ENCODE data around the gene NEDD9.

The NEDD9 gene

GRCh38 chr6:11190625-11191245, 41.7 kb downstream of the NEDD9 start:
- H3K9ac ChIP-seq (ENCODE audit: low read length) = no peak overlapping the region
- no peaks in the 10 kb centered on the region for H3K36me3 ChIP-seq (ENCODE audit: insufficient read depth, low read length)
- H3K4me3 ChIP-seq (ENCODE audit: low read depth in 1 of 2, low read length in 2 of 2) = no peak overlapping the region

GRCh38 chr6:11189865-11190624, 42.4 kb downstream of the NEDD9 start:
- H3K27ac ChIP-seq (ENCODE audit: low read depth, low read length) = no peak overlapping the region
- H3K27me3 ChIP-seq (ENCODE audit: control insufficient read depth in 1 of 2, insufficient read depth in 2 of 2, low read length in 2 of 2) = no peaks in the 10 kb centered on the region
- peaks cover 3% of the 10 kb centered on the region for H3K36me3 ChIP-seq (ENCODE audit: insufficient read depth, low read length)
- no peak overlapping the region for H3K4me3 ChIP-seq (ENCODE audit: low read depth in 1 of 2, low read length in 2 of 2)
- H3K9me3 ChIP-seq (ENCODE audit: low read length) = no peaks in the 10 kb centered on the region
- no peak overlapping the region for H3K9ac ChIP-seq (ENCODE audit: low read length)
- H3K4me1 ChIP-seq (ENCODE audit: insufficient read depth, low read length) = no peaks in the 10 kb centered on the region

More at GRCh38 chr6:11190625-11191245, 41.7 kb downstream of the NEDD9 start:
- H3K27ac ChIP-seq (ENCODE audit: low read depth, low read length) = no peak overlapping the region
- no peaks in the 10 kb centered on the region for H3K27me3 ChIP-seq (ENCODE audit: control insufficient read depth in 1 of 2, insufficient read depth in 2 of 2, low read length in 2 of 2)
- no peaks in the 10 kb centered on the region for H3K9me3 ChIP-seq (ENCODE audit: low read length)
- H3K4me1 ChIP-seq (ENCODE audit: insufficient read depth, low read length) = no peaks in the 10 kb centered on the region

GRCh38 chr6:11188161-11188915, 44.1 kb downstream of the NEDD9 start:
- Histone ChIP-seq H3K27ac (ENCODE audit: low read depth, low read length) (no peak overlapping the region), H3K27me3 (ENCODE audit: control insufficient read depth in 1 of 2, insufficient read depth in 2 of 2, low read length in 2 of 2) (no peaks in the 10 kb centered on the region), H3K9ac (ENCODE audit: low read length) (no peak overlapping the region), H3K4me3 (ENCODE audit: low read depth in 1 of 2, low read length in 2 of 2) (no peak overlapping the region), H3K9me3 (ENCODE audit: low read length) (no peaks in the 10 kb centered on the region), H3K36me3 (ENCODE audit: insufficient read depth, low read length) (peaks cover 4% of the 10 kb centered on the region), H3K4me1 (ENCODE audit: insufficient read depth, low read length) (no peaks in the 10 kb centered on the region)

GRCh38 chr6:11187301-11187700, 45.2 kb downstream of the NEDD9 start:
- H3K27ac ChIP-seq (ENCODE audit: low read depth, low read length) = no peak overlapping the region

GRCh38 chr6:11185204-11185842, 47.1 kb downstream of the NEDD9 start:
- peaks cover 4% of the 10 kb centered on the region for H3K36me3 ChIP-seq (ENCODE audit: insufficient read depth, low read length)
- no peaks in the 10 kb centered on the region for H3K9me3 ChIP-seq (ENCODE audit: low read length)
- no peaks in the 10 kb centered on the region for H3K27me3 ChIP-seq (ENCODE audit: control insufficient read depth in 1 of 2, insufficient read depth in 2 of 2, low read length in 2 of 2)
- no peak overlapping the region for H3K27ac ChIP-seq (ENCODE audit: low read depth, low read length)
- no peak overlapping the region for H3K9ac ChIP-seq (ENCODE audit: low read length)
- H3K4me3 ChIP-seq (ENCODE audit: low read depth in 1 of 2, low read length in 2 of 2) = no peak overlapping the region
- H3K4me1 ChIP-seq (ENCODE audit: insufficient read depth, low read length) = no peaks in the 10 kb centered on the region

More at GRCh38 chr6:11187301-11187700, 45.2 kb downstream of the NEDD9 start:
- H3K9ac ChIP-seq (ENCODE audit: low read length) = no peak overlapping the region
- no peaks in the 10 kb centered on the region for H3K4me1 ChIP-seq (ENCODE audit: insufficient read depth, low read length)
- H3K9me3 ChIP-seq (ENCODE audit: low read length) = no peaks in the 10 kb centered on the region
- peaks cover 4% of the 10 kb centered on the region for H3K36me3 ChIP-seq (ENCODE audit: insufficient read depth, low read length)
- H3K4me3 ChIP-seq (ENCODE audit: low read depth in 1 of 2, low read length in 2 of 2) = no peak overlapping the region
- H3K27me3 ChIP-seq (ENCODE audit: control insufficient read depth in 1 of 2, insufficient read depth in 2 of 2, low read length in 2 of 2) = no peaks in the 10 kb centered on the region

GRCh38 chr6:11183761-11184362, 48.6 kb downstream of the NEDD9 start:
- no peak overlapping the region for H3K27ac ChIP-seq (ENCODE audit: low read depth, low read length)
- no peaks in the 10 kb centered on the region for H3K27me3 ChIP-seq (ENCODE audit: control insufficient read depth in 1 of 2, insufficient read depth in 2 of 2, low read length in 2 of 2)
- no peak overlapping the region for H3K4me3 ChIP-seq (ENCODE audit: low read depth in 1 of 2, low read length in 2 of 2)
- no peak overlapping the region for H3K9ac ChIP-seq (ENCODE audit: low read length)
- no peaks in the 10 kb centered on the region for H3K9me3 ChIP-seq (ENCODE audit: low read length)
- H3K4me1 ChIP-seq (ENCODE audit: insufficient read depth, low read length) = no peaks in the 10 kb centered on the region
- H3K36me3 ChIP-seq (ENCODE audit: insufficient read depth, low read length) = peaks cover 4% of the 10 kb centered on the region

- Histone ChIP-seq H3K9ac (ENCODE audit: low read length) (no peak overlapping the region), H3K4me3 (ENCODE audit: low read depth in 1 of 2, low read length in 2 of 2) (no peak overlapping the region), H3K4me1 (ENCODE audit: insufficient read depth, low read length) (no peaks in the 10 kb centered on the region), H3K36me3 (ENCODE audit: insufficient read depth, low read length) (peaks cover 4% of the 10 kb centered on the region), H3K27me3 (ENCODE audit: control insufficient read depth in 1 of 2, insufficient read depth in 2 of 2, low read length in 2 of 2) (no peaks in the 10 kb centered on the region), H3K27ac (ENCODE audit: low read depth, low read length) (no peak overlapping the region), H3K9me3 (ENCODE audit: low read length) (no peaks in the 10 kb centered on the region)
Measured at GRCh38 chr6:11181478-11182136, 50.9 kb downstream of the NEDD9 start.

- Histone ChIP-seq H3K9ac (ENCODE audit: low read length) (no peak overlapping the region), H3K4me3 (ENCODE audit: low read depth in 1 of 2, low read length in 2 of 2) (no peak overlapping the region), H3K27me3 (ENCODE audit: control insufficient read depth in 1 of 2, insufficient read depth in 2 of 2, low read length in 2 of 2) (no peaks in the 10 kb centered on the region), H3K27ac (ENCODE audit: low read depth, low read length) (no peak overlapping the region), H3K36me3 (ENCODE audit: insufficient read depth, low read length) (no peaks in the 10 kb centered on the region), H3K4me1 (ENCODE audit: insufficient read depth, low read length) (no peaks in the 10 kb centered on the region), H3K9me3 (ENCODE audit: low read length) (no peaks in the 10 kb centered on the region)
Measured at GRCh38 chr6:11179419-11180202, 52.9 kb downstream of the NEDD9 start.

GRCh38 chr6:11179088-11179418, 53.4 kb downstream of the NEDD9 start:
- Histone ChIP-seq H3K4me3 (ENCODE audit: low read depth in 1 of 2, low read length in 2 of 2) (no peak overlapping the region), H3K9ac (ENCODE audit: low read length) (no peak overlapping the region)

GRCh38 chr6:11177271-11177670, 55.2 kb downstream of the NEDD9 start:
- Histone ChIP-seq H3K27me3 (ENCODE audit: control insufficient read depth in 1 of 2, insufficient read depth in 2 of 2, low read length in 2 of 2) (no peaks in the 10 kb centered on the region), H3K9me3 (ENCODE audit: low read length) (no peaks in the 10 kb centered on the region), H3K27ac (ENCODE audit: low read depth, low read length) (no peak overlapping the region), H3K9ac (ENCODE audit: low read length) (no peak overlapping the region), H3K36me3 (ENCODE audit: insufficient read depth, low read length) (no peaks in the 10 kb centered on the region), H3K4me3 (ENCODE audit: low read depth in 1 of 2, low read length in 2 of 2) (no peak overlapping the region), H3K4me1 (ENCODE audit: insufficient read depth, low read length) (no peaks in the 10 kb centered on the region)

More at GRCh38 chr6:11179088-11179418, 53.4 kb downstream of the NEDD9 start:
- H3K9me3 ChIP-seq (ENCODE audit: low read length) = no peaks in the 10 kb centered on the region
- no peaks in the 10 kb centered on the region for H3K4me1 ChIP-seq (ENCODE audit: insufficient read depth, low read length)
- H3K36me3 ChIP-seq (ENCODE audit: insufficient read depth, low read length) = no peaks in the 10 kb centered on the region
- no peak overlapping the region for H3K27ac ChIP-seq (ENCODE audit: low read depth, low read length)
- no peaks in the 10 kb centered on the region for H3K27me3 ChIP-seq (ENCODE audit: control insufficient read depth in 1 of 2, insufficient read depth in 2 of 2, low read length in 2 of 2)

Measured in muscle layer of colon (tissue), 2 donors.